Adrenal gland (tissue), 12 donors: ENCODE data around the gene SPATA9. TPM values are rescaled to one million over a fixed set of nuclear protein-coding genes. Genes with fewer than 3 reads are reported as not detected.

Experiments used
- DNase-seq, 7 donors: peaks; one replicate each; pipeline ENCODE4 v3.0.0-alpha.2; 2019 to 2020
- H3K27ac ChIP-seq, 5 donors: fragments of 200-600 bp; sonication (generic) in 4 of 5; 1 replicate in 3 of 5; 2 replicates in 2 of 5; pipeline versions ENCODE4 v1.5.1 to v1.8.0; 2016 to 2020; ENCODE audit warnings: mild to moderate bottlenecking in 1 of 5
- H3K27me3 ChIP-seq: fragments of 200-600 bp; 2 replicates; pipeline ENCODE4 v1.8.0; 2021
- H3K36me3 ChIP-seq, 2 donors: fragments of 200-600 bp; replicated peaks in 1 of 2; 1 replicate in 1 of 2; 2 replicates in 1 of 2; pipeline versions ENCODE4 v1.5.1 to v1.8.0; 2018 to 2022
- H3K4me1 ChIP-seq, 2 donors: fragments of 200-600 bp; replicated peaks in 1 of 2; 1 replicate in 1 of 2; 2 replicates in 1 of 2; pipeline versions ENCODE4 v1.5.1 to v1.8.0; 2018 to 2021
- H3K4me3 ChIP-seq, 4 donors: fragments of 200-600 bp; sonication (generic) in 3 of 4; one replicate each; pipeline ENCODE4 v1.5.1; 2016 to 2018
- H3K9me3 ChIP-seq, 3 donors: fragments of 200-600 bp; sonication (generic) in 1 of 3; replicated peaks in 1 of 3; 1 replicate in 2 of 3; 2 replicates in 1 of 3; pipeline versions ENCODE4 v1.5.1 to v1.8.0; 2016 to 2021
- POLR2A ChIP-seq, 2 donors: fragments of 450-650 bp; IDR thresholded peaks; one replicate each; pipeline ENCODE4 v1.6.1; 2017; ENCODE audit warnings: antibody characterized with exemption in 2 of 2, mild to moderate bottlenecking in 2 of 2, moderate library complexity in 1 of 2
- WGBS, 4 donors: extraction: QIAGEN DNeasy Blood & Tissue Kit in 2 of 4; methylation state at CpG; one replicate each; pipeline versions ENCODE4 v1.1.5 to v1.1.7; 2013 to 2017; 5-methylcytosine and 5-hydroxymethylcytosine counted together
- intact Hi-C, 2 donors: fragments of 100-400 bp; cut with DNase I; formaldehyde crosslinking; loops; one replicate each; pipeline versions ENCODE4 v1.14.1 to v1.15.0; 2022 to 2023
- polyA plus RNA-seq, 3 donors: library from polyadenylated mRNA; stranded (reverse); fragments of 200-250 nt in 2 of 3; fragments of 350-450 nt in 1 of 3; fragmentation: Illumina TruSeq in 1 of 3; extraction: RNeasy Lipid Tissue Mini Kit (QIAGEN cat#74804) in 1 of 3; gene quantifications; one replicate each; pipeline ENCODE4 v1.2.3, GENCODE V29; 2013 to 2014
- total RNA-seq, 9 donors: library from RNA; depleted of rRNA in 4 of 9; stranded (reverse); fragments of >200 nt in 4 of 9; fragments of 120-200 nt in 1 of 9; fragmentation: NEBNext Ultra II Directional in 1 of 9; extraction: Animal tissue kit (Norgen Biotek cat#: 25700) in 1 of 9; gene quantifications; one replicate each; pipeline versions ENCODE4 v1.1.0 to v1.2.4, GENCODE V29; 2013 to 2023
- TF ChIP-seq, protein P1 (sequence below), 6 experiments: fragments of 450-650 bp in 4 of 6; fragments of 200-600 bp in 2 of 6; sonication (generic) in 1 of 6; IDR thresholded peaks; 1 replicate in 5 of 6; 2 replicates in 1 of 6; pipeline versions ENCODE4 v1.5.1 to v1.8.0; 2016 to 2021; ENCODE audit warnings: antibody characterized with exemption in 6 of 6, mild to moderate bottlenecking in 2 of 6, moderate library complexity in 1 of 6
- donor health status: healthy with polysubstance abuse.
- donor health status: Bipolar disorder and iron deficiency.
- donor health status: DM: yes; HTN: yes; CAD: no.
- donor health status: DM: no; HTN: no; CAD: no.
- donor health status: DM: no; HTN: no; CAD: no.
- donor health status: DM: yes; HTN: yes; CAD: no.

SPATA9 gene
- total and polyA plus RNA-seq, 12 donors: 0.26 to 2.7 (median 0.63) TPM; not detected in 5

DNA sequence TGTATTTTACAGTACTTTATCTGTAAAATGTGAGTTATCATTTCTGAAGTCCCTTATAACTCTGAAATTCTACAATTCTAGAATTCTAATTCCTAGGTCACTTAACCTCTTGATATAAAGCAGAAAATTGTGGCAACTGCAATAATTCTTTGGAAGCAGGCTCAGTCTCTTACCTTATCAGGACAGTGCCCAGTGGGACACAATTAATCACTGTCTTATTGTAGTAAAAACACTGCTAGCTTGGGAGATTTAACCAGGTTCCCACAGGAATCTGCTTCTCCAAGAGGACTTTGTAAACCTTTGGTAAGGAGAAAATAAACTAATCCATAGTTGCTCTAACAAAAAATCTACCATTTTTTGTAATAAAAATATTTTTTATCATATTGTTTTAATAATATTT is 18.3 kb upstream of the SPATA9 start:
- Histone ChIP-seq H3K27me3 (no peaks in the 10 kb centered on the region), H3K9me3 (no peaks in the 10 kb centered on the region), H3K36me3 (no peaks in the 10 kb centered on the region), H3K4me3 (no peak overlapping the region), H3K4me1 (peaks cover 5% of the 10 kb centered on the region in 2 donors), H3K27ac (no peak overlapping the region)
- no peak for TF ChIP-seq POLR2A (IDR thresholded peaks at IDR 0.05)
- TF ChIP-seq, protein P1, sequence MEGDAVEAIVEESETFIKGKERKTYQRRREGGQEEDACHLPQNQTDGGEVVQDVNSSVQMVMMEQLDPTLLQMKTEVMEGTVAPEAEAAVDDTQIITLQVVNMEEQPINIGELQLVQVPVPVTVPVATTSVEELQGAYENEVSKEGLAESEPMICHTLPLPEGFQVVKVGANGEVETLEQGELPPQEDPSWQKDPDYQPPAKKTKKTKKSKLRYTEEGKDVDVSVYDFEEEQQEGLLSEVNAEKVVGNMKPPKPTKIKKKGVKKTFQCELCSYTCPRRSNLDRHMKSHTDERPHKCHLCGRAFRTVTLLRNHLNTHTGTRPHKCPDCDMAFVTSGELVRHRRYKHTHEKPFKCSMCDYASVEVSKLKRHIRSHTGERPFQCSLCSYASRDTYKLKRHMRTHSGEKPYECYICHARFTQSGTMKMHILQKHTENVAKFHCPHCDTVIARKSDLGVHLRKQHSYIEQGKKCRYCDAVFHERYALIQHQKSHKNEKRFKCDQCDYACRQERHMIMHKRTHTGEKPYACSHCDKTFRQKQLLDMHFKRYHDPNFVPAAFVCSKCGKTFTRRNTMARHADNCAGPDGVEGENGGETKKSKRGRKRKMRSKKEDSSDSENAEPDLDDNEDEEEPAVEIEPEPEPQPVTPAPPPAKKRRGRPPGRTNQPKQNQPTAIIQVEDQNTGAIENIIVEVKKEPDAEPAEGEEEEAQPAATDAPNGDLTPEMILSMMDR (IDR thresholded peaks at IDR 0.05): no peak
- intact Hi-C loops: no loop called here
- no peak for DNase-seq

DNA sequence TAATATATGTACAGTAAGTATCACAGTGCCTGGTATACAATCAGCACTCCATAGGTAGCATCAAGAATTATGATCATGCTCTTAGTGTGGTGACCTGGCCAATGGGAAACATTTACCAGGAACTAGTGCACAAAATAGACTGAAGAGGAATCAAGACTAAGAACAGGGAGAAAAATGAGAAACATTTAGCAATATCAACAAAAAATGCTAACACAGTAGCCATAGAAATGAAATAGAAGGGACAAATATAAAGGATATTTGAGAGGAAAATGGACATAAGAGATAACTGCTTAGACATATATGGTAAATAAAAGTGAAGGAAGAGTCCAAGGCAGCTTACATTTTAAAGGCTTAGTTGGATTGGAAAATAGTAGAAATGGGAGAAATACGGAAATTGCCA is 16.5 kb upstream of the SPATA9 start:
- H3K4me1 ChIP-seq: peaks cover 4 to 5% of the 10 kb centered on the region in 2 donors
- no peak overlapping the region for H3K27ac ChIP-seq
- TF ChIP-seq, protein P1 (IDR thresholded peaks at IDR 0.05): no peak
- TF ChIP-seq POLR2A (IDR thresholded peaks at IDR 0.05): no peak
- no peaks in the 10 kb centered on the region for H3K27me3 ChIP-seq
- no peaks in the 10 kb centered on the region for H3K36me3 ChIP-seq
- H3K9me3 ChIP-seq: no peaks in the 10 kb centered on the region
- DNase-seq: no peak
- no peak overlapping the region for H3K4me3 ChIP-seq
- WGBS, 4 donors: 97 to 100% (median 99%) methylated on average over 1 of the region's 1 CpG
- intact Hi-C loops: no loop called here

DNA sequence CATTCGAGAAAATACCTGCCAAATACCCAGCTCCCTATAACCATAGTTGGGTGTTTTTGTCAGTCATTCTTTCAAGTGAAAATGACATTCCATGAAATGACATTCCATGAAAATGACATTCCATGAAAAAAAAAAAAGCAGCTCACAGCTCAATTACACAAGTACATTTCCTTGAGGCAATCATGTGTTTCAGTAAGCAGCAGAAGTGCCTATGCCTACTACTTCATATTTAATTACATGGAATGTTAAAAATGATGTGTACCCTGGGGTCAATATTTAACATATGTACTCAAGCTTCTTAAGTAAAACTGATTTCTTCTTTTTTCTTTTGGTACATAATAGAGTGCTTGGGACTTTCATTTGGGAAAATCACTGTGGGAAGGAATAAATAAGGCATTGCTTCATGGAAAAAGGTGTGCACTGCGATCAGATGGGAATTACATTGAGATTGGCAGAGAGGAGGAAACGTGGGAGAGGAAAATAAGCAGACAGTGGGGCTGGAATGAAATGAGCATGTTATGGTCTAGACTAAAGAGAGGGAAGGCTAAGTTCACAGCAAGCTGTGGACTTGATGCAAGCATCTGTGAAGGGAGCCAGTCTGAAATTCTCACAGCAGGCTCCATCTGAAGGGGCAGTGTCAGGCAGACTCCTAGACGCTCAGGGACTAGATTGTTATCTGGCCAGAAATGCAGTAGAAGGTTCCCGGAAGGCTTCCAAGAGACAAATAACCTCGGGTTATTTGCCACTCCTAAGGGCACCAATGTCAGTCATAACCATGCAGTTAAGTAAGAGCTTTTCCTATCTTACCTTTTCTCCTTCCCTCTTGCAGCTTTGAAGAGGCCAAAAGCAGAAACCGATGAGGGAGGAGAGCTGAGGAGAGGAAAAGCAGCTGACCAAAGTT is 15.2 kb upstream of the SPATA9 start:
- peak in 1 of 7 donors; percentile 27 for DNase-seq
- Histone ChIP-seq H3K4me3 (no peak overlapping the region), H3K27me3 (no peaks in the 10 kb centered on the region), H3K27ac (no peak overlapping the region), H3K9me3 (no peaks in the 10 kb centered on the region), H3K4me1 (no peaks in the 10 kb centered on the region), H3K36me3 (no peaks in the 10 kb centered on the region)
- intact Hi-C loops: no loop called here
- WGBS, 4 donors: 56 to 59% (median 57%) methylated on average over 7 of the region's 7 CpGs
- no peak for TF ChIP-seq POLR2A (IDR thresholded peaks at IDR 0.05)
- TF ChIP-seq, protein P1 (IDR thresholded peaks at IDR 0.05): no peak

DNA sequence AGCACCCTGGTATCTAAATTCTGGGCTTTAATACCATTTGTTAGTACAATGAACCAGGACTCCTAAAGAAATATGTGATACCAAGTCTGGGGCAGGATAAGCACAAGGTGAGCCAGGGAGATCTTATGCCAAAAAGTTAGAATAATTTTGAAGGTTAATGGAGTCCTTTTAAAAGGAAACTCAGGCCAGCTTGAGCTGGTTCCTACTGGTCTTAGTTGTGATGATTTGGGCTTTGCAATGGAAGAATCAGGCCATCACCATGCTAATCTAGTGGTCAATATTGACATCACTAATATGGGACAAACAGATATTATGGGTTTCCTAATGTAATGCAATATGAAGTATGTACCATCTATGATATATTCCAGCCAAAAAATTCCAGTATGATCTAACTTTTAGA is 7.5 kb upstream of the SPATA9 start:
- TF ChIP-seq, protein P1 (IDR thresholded peaks at IDR 0.05): no peak
- no peak for TF ChIP-seq POLR2A (IDR thresholded peaks at IDR 0.05)

More for the DNA sequence above, 7.5 kb upstream of the SPATA9 start:
- Histone ChIP-seq H3K9me3 (no peaks in the 10 kb centered on the region), H3K4me3 (no peak overlapping the region), H3K36me3 (no peaks in the 10 kb centered on the region), H3K4me1 (no peaks in the 10 kb centered on the region), H3K27ac (no peak overlapping the region), H3K27me3 (no peaks in the 10 kb centered on the region)
- intact Hi-C loops: no loop called here
- DNase-seq: no peak
